Sigmoid colon (tissue), 7 donors: ENCODE data around the gene RAB29. TPM values are rescaled to one million over a fixed set of nuclear protein-coding genes. Genes with fewer than 3 reads are reported as not detected.

Experiments used
- DNase-seq: peaks from one replicate; pipeline ENCODE4 v3.0.0-alpha.2; 2019
- H3K27ac ChIP-seq, 4 donors: fragments of 200-600 bp; sonication (generic); one replicate each; pipeline ENCODE4 v1.5.1; 2016 to 2019; ENCODE audit warnings: mild to moderate bottlenecking in 1 of 4
- H3K27me3 ChIP-seq, 3 donors: fragments of 200-600 bp; sonication (generic); one replicate each; pipeline ENCODE4 v1.5.1; 2019; ENCODE audit warnings: mild to moderate bottlenecking in 1 of 3
- H3K36me3 ChIP-seq, 4 donors: fragments of 200-600 bp; sonication (generic); one replicate each; pipeline ENCODE4 v1.5.1; 2016 to 2019
- H3K4me1 ChIP-seq, 4 donors: fragments of 200-600 bp; sonication (generic); one replicate each; pipeline ENCODE4 v1.5.1; 2017 to 2019
- H3K4me3 ChIP-seq, 4 donors: fragments of 200-600 bp; sonication (generic); one replicate each; pipeline ENCODE4 v1.5.1; 2017 to 2019; ENCODE audit warnings: mild to moderate bottlenecking in 2 of 4, moderate library complexity in 1 of 4
- H3K9me3 ChIP-seq, 4 donors: fragments of 200-600 bp in 3 of 4; sonication (generic) in 3 of 4; one replicate each; pipeline versions ENCODE4 v1.5.1 to v1.6.1; 2013 to 2019
- CTCF ChIP-seq, 4 experiments: fragments of 450-650 bp in 3 of 4; fragments of 200-600 bp in 1 of 4; IDR thresholded peaks; one replicate each; pipeline ENCODE4 v1.5.1; 2016 to 2019; ENCODE audit warnings: antibody characterized with exemption in 4 of 4, mild to moderate bottlenecking in 3 of 4, moderate library complexity in 2 of 4
- EP300 ChIP-seq, 4 donors: sonication (generic); formaldehyde crosslinking; IDR thresholded peaks; one replicate each; pipeline ENCODE4 v1.6.1; 2017; ENCODE audit warnings: antibody characterized with exemption in 4 of 4
- POLR2A ChIP-seq, 2 donors: fragments of 450-650 bp; IDR thresholded peaks; one replicate each; pipeline ENCODE4 v1.6.1; 2016; ENCODE audit warnings: antibody characterized with exemption in 2 of 2, mild to moderate bottlenecking in 2 of 2, moderate library complexity in 2 of 2
- POLR2AphosphoS5 ChIP-seq, 4 donors: sonication (generic); formaldehyde crosslinking; IDR thresholded peaks; one replicate each; pipeline ENCODE4 v1.6.1; 2017; ENCODE audit warnings: antibody characterized with exemption in 4 of 4
- WGBS, 2 donors: extraction: QIAGEN DNeasy Blood & Tissue Kit; methylation state at CpG; one replicate each; pipeline ENCODE4 v1.1.7; 2013; 5-methylcytosine and 5-hydroxymethylcytosine counted together
- intact Hi-C: fragments of 100-400 bp; cut with DNase I; formaldehyde crosslinking; loops from one replicate; pipeline ENCODE4 v1.15.1; 2023
- polyA plus RNA-seq, 3 donors: library from polyadenylated mRNA; stranded (reverse); fragments of 200-250 nt; gene quantifications; one replicate each; pipeline ENCODE4 v1.2.3, GENCODE V29; 2013
- total RNA-seq, 4 donors: library from RNA; depleted of rRNA; stranded (reverse); fragments of >200 nt; gene quantifications; one replicate each; pipeline ENCODE4 v1.1.0, GENCODE V29; 2016
- donor health status: healthy with polysubstance abuse.
- donor health status: Bipolar disorder and iron deficiency.
- donor health status: healthy.

RAB29 gene
- total and polyA plus RNA-seq, 7 donors, result 6.9 to 28.5 (median 19.8) TPM

- no peak overlapping the region for H3K27ac ChIP-seq
- no peaks in the 10 kb centered on the region for H3K4me1 ChIP-seq
These were observed 17.8 kb upstream of the RAB29 start for GRCh38 chr1:205792961-205793673.

GRCh38 chr1:205792481-205792881, 17.2 kb upstream of the RAB29 start:
- 78 to 91% methylated on average over 8 of the region's 8 CpGs for WGBS, 2 donors
- intact Hi-C loops, result loop anchor here (5.0 kb wide), 2 partner anchors 125 to 315 kb away; no protein-coding TSS in a partner anchor
- Histone ChIP-seq H3K4me1 (no peaks in the 10 kb centered on the region), H3K27me3 (no peaks in the 10 kb centered on the region), H3K27ac (no peak overlapping the region), H3K4me3 (no peak overlapping the region), H3K9me3 (no peaks in the 10 kb centered on the region), H3K36me3 (peaks cover 8 to 82% (median 35%) of the 10 kb centered on the region in 4 donors)
- TF ChIP-seq POLR2AphosphoS5 (IDR thresholded peaks at IDR 0.05) (no peak), EP300 (IDR thresholded peaks at IDR 0.05) (no peak), CTCF (IDR thresholded peaks at IDR 0.05) (no peak), POLR2A (IDR thresholded peaks at IDR 0.05) (no peak)
- DNase-seq, result no peak

More at GRCh38 chr1:205792961-205793673, 17.8 kb upstream of the RAB29 start:
- no peak for TF ChIP-seq EP300 (IDR thresholded peaks at IDR 0.05)
- TF ChIP-seq POLR2A (IDR thresholded peaks at IDR 0.05), result no peak
- TF ChIP-seq CTCF (IDR thresholded peaks at IDR 0.05), result no peak
- TF ChIP-seq POLR2AphosphoS5 (IDR thresholded peaks at IDR 0.05), result no peak
- peaks cover 13 to 88% (median 37%) of the 10 kb centered on the region in 4 donors for H3K36me3 ChIP-seq
- DNase-seq, result no peak
- H3K27me3 ChIP-seq, result no peaks in the 10 kb centered on the region
- H3K9me3 ChIP-seq, result no peaks in the 10 kb centered on the region
- 83 to 86% methylated on average over 6 of the region's 6 CpGs for WGBS, 2 donors
- intact Hi-C loops, result loop anchor here (5.0 kb wide), 2 partner anchors 124 to 314 kb away; no protein-coding TSS in a partner anchor
- H3K4me3 ChIP-seq, result no peak overlapping the region

GRCh38 chr1:205791568-205792180, 16.4 kb upstream of the RAB29 start:
- Histone ChIP-seq H3K4me3 (no peak overlapping the region), H3K27ac (no peak overlapping the region), H3K27me3 (no peaks in the 10 kb centered on the region), H3K4me1 (no peaks in the 10 kb centered on the region), H3K9me3 (no peaks in the 10 kb centered on the region), H3K36me3 (peaks cover 5 to 74% (median 27%) of the 10 kb centered on the region in 4 donors)
- intact Hi-C loops, result loop anchor here (1.0 to 5.0 kb wide), 3 partner anchors 126 to 316 kb away; no protein-coding TSS in a partner anchor
- TF ChIP-seq CTCF (IDR thresholded peaks at IDR 0.05) (peak; percentile 19 to 80 (median 60)), POLR2A (IDR thresholded peaks at IDR 0.05) (no peak)
- no peak for DNase-seq
- 49 to 72% methylated on average over 5 of the region's 5 CpGs for WGBS, 2 donors

- Histone ChIP-seq H3K9me3 (no peaks in the 10 kb centered on the region), H3K27ac (no peak overlapping the region), H3K27me3 (no peaks in the 10 kb centered on the region), H3K36me3 (peaks cover 0 to 31% (median 10%) of the 10 kb centered on the region in 4 donors), H3K4me3 (no peak overlapping the region), H3K4me1 (peaks cover 0 to 11% (median 2%) of the 10 kb centered on the region in 4 donors)
- TF ChIP-seq EP300 (IDR thresholded peaks at IDR 0.05) (no peak), CTCF (IDR thresholded peaks at IDR 0.05) (no peak), POLR2AphosphoS5 (IDR thresholded peaks at IDR 0.05) (no peak)
- no peak for DNase-seq
- 88 to 93% methylated on average over 10 of the region's 10 CpGs for WGBS, 2 donors
- intact Hi-C loops, result no loop called here
These were observed 12.1 kb upstream of the RAB29 start for GRCh38 chr1:205787287-205787916.
